IPS DF 4.7 (cell line): ENCODE measurements around the gene TTC1.
"Not testable (repeated sequence)": the region's sequence is repeated elsewhere in the genome, so short reads cannot be mapped to it uniquely, and the experiment has no call there.

ENCODE experiments used
- DNase-seq: peaks from one replicate; pipeline ENCODE4 v3.0.0-alpha.2; 2013; ENCODE audit warnings: low spot score; ENCODE audit errors: extremely low read depth

Gene TTC1

GRCh38 chr5:159995907-159996306, 13.0 kb upstream of the TTC1 start:
- no peak for DNase-seq

- DNase-seq = no peak
Observed at GRCh38 chr5:160001457-160001856, 7.5 kb upstream of the TTC1 start.

GRCh38 chr5:160007514-160007913, 1.4 kb upstream of the TTC1 start:
- DNase-seq = no peak

- not testable (repeated sequence) for DNase-seq
Observed at GRCh38 chr5:160008529-160008876, 436 bp upstream of the TTC1 start.

GRCh38 chr5:160009591-160009989, 651 bp downstream of the TTC1 start:
- no peak for DNase-seq

GRCh38 chr5:160011471-160011870, 2.5 kb downstream of the TTC1 start:
- no peak for DNase-seq

GRCh38 chr5:160014197-160014596, 5.3 kb downstream of the TTC1 start:
- DNase-seq = not testable (repeated sequence)

- no peak for DNase-seq
Observed at GRCh38 chr5:160018945-160019625, 10.1 kb downstream of the TTC1 start.

- DNase-seq = no peak
Observed at GRCh38 chr5:160020266-160020770, 11.4 kb downstream of the TTC1 start.

- DNase-seq = no peak
Observed at GRCh38 chr5:160020964-160021363, 12.0 kb downstream of the TTC1 start.

GRCh38 chr5:160021831-160022446, 13.0 kb downstream of the TTC1 start:
- no peak for DNase-seq

- DNase-seq = no peak
Observed at GRCh38 chr5:160023007-160023907, 14.3 kb downstream of the TTC1 start.

GRCh38 chr5:160023908-160024630, 15.1 kb downstream of the TTC1 start:
- DNase-seq = no peak

GRCh38 chr5:160029004-160029403, 20.1 kb downstream of the TTC1 start:
- no peak for DNase-seq

GRCh38 chr5:160029540-160030139, 20.7 kb downstream of the TTC1 start:
- no peak for DNase-seq

GRCh38 chr5:160030631-160031377, 21.9 kb downstream of the TTC1 start:
- no peak for DNase-seq

- DNase-seq = no peak
Observed at GRCh38 chr5:160033546-160034252, 24.8 kb downstream of the TTC1 start.

GRCh38 chr5:160036243-160036642, 27.3 kb downstream of the TTC1 start:
- no peak for DNase-seq

GRCh38 chr5:160036884-160037283, 27.9 kb downstream of the TTC1 start:
- no peak for DNase-seq
